ENCODE results near the gene GRIK4.

GRIK4 gene

DNA sequence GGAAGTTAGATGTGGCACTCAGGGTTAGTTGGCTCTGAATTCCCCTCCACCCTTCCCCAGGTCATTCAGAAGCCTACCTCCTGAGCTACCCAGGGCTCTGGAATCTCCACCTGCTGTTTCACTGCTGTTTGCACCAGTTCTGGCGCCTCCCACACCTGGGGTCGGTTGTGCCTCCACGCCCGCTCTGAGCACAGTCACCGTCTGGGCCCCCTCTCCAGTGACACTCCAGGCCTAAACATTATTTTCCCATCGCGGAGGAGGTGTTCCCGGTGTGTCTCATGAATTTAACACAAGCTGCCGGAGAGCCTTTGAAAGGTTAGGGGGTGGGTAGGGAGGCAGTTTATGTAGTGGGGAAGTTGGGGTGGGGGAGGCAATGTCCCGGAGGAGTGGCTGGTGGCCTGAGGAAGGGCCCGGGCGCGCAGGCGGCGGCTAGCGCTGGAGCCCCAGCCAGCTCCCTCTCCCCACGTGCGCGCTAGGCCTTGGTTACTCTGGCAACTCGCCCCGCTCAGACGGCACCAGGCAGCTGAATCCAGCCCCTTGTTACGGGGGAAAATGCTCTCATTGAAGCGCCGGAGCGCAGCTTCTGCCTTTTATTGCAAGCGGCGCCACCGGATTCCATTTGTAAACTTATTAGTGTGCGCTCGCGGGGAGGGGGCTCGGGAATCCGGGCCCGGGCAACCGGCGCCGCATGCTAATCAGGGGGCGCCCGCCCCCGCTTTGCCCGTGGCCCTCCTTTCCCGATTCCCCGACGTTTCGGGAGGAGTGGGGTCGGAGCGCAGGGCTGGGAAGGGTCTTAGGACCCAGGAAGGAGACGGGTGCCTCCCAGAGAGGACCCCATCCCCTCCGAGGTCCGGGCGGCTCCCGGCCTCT lies 52.4 kb downstream of the GRIK4 start:
- Histone ChIP-seq H3K4me1 (ENCODE audit: insufficient read depth, low read length, severe bottlenecking) (no peaks in the 10 kb centered on the region), H3K4me2 (ENCODE audit: low read length) (no peak overlapping the region), H3K36me3 (ENCODE audit: insufficient read depth, low read length) (no peaks in the 10 kb centered on the region), H3K9ac (ENCODE audit: low read length) (no peak overlapping the region), H3K79me2 (ENCODE audit: insufficient read depth, low read length) (no peaks in the 10 kb centered on the region), H3F3A (ENCODE audit: insufficient read depth, low read length) (no peaks in the 10 kb centered on the region), H3K27ac (ENCODE audit: low read depth, low read length, poor library complexity, severe bottlenecking) (no peak overlapping the region), H2AFZ (ENCODE audit: low read length) (no peak overlapping the region), H3K9me3 (ENCODE audit: low read length) (no peaks in the 10 kb centered on the region), H3K27me3 (ENCODE audit: insufficient read depth, low read length) (no peaks in the 10 kb centered on the region), H3K9me2 (ENCODE audit: low read depth, low read length) (no peaks in the 10 kb centered on the region), H3K4me3 (ENCODE audit: low read depth, low read length, poor library complexity, severe bottlenecking) (no peak overlapping the region), H4K20me1 (ENCODE audit: insufficient read depth, low read length) (no peaks in the 10 kb centered on the region)
- TF ChIP-seq, protein P1, sequence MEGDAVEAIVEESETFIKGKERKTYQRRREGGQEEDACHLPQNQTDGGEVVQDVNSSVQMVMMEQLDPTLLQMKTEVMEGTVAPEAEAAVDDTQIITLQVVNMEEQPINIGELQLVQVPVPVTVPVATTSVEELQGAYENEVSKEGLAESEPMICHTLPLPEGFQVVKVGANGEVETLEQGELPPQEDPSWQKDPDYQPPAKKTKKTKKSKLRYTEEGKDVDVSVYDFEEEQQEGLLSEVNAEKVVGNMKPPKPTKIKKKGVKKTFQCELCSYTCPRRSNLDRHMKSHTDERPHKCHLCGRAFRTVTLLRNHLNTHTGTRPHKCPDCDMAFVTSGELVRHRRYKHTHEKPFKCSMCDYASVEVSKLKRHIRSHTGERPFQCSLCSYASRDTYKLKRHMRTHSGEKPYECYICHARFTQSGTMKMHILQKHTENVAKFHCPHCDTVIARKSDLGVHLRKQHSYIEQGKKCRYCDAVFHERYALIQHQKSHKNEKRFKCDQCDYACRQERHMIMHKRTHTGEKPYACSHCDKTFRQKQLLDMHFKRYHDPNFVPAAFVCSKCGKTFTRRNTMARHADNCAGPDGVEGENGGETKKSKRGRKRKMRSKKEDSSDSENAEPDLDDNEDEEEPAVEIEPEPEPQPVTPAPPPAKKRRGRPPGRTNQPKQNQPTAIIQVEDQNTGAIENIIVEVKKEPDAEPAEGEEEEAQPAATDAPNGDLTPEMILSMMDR (IDR thresholded peaks at IDR 0.05; ENCODE audit: low read length) = no peak
- TF ChIP-seq EZH2 (IDR thresholded peaks at IDR 0.05; ENCODE audit: borderline replicate concordance, low read length) = no peak

DNA sequence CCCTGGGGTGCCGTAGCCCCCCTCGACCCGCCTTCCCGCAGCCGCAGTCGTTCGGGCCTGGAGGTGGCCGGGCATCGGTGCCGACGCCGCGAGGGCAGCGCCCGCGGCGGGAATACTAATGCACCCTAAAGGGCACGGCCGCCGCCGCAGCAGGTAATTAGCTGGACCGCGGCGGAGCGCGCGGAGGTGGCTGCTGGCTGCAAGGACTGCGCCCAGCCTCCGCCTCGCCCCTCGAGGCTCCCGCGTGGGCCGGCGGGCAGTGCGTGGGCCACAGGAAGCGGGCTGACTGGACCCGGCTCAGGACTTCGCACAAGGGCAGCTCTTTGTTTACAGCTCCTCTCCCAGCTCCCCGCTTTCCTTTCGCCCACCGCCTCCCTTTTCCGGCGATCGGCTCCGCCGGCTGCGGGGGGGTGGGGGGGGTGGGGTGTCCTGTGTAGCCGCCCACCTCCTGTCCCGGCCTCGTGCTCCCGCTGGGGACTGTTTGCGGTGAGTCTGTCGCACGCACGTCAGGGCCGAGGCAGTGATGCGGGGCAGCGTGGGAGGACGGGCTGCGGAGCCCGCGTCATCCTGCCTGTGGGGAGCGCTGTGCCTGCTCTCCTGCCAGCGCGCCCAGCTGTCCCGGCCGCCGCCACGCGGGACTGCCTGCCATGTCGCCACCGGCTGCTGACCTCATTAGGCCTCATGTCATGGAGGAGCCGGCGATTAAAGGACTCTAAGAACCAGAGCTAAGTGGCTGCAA lies 53.2 kb downstream of the GRIK4 start:
- Histone ChIP-seq H3K27ac (ENCODE audit: low read depth, low read length, poor library complexity, severe bottlenecking) (no peak overlapping the region), H2AFZ (ENCODE audit: low read length) (no peak overlapping the region)

DNA sequence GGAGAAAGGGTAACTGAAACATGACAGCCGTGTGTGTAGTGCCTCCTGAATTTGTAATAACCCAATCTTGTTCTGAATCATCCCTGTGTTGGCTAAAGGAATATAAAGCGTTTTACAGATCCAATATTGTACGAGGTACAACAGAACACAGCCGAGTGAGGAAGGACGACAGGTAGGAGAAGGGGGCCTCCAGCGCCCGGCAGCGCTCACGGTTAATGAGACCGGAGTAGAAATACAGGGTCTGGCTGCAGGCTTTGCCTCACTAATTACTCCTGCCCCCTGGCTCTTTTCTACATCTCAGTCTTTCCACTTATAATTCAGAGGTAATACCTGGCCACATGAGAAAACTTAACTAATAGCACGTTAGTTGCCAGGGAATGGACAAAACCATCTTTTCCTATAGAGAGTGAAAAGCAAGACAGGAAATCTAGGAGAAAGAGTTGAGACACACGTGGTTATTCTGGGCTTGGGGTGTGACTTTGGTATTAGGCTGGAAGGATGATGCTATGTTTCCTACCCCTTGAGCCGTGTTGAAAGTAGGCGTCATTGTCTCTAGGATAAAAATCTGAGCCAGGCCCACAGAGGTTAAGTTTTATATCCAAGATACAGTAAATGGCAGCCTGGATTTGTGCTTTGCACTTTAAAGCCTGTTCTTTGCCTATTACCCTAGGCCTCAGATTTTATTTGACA lies 54.1 kb downstream of the GRIK4 start:
- no peaks in the 10 kb centered on the region for H3K9me2 ChIP-seq (ENCODE audit: low read depth, low read length)
- H3K27me3 ChIP-seq (ENCODE audit: insufficient read depth, low read length) = no peaks in the 10 kb centered on the region
- no peaks in the 10 kb centered on the region for H3F3A ChIP-seq (ENCODE audit: insufficient read depth, low read length)
- no peaks in the 10 kb centered on the region for H3K36me3 ChIP-seq (ENCODE audit: insufficient read depth, low read length)
- no peak for TF ChIP-seq EZH2 (IDR thresholded peaks at IDR 0.05; ENCODE audit: borderline replicate concordance, low read length)
- TF ChIP-seq, protein P1 (IDR thresholded peaks at IDR 0.05; ENCODE audit: low read length) = no peak
- no peaks in the 10 kb centered on the region for H3K79me2 ChIP-seq (ENCODE audit: insufficient read depth, low read length)
- H3K4me1 ChIP-seq (ENCODE audit: insufficient read depth, low read length, severe bottlenecking) = no peaks in the 10 kb centered on the region
- no peaks in the 10 kb centered on the region for H3K9me3 ChIP-seq (ENCODE audit: low read length)
- H3K4me3 ChIP-seq (ENCODE audit: low read depth, low read length, poor library complexity, severe bottlenecking) = no peak overlapping the region
- no peak overlapping the region for H3K27ac ChIP-seq (ENCODE audit: low read depth, low read length, poor library complexity, severe bottlenecking)
- no peak overlapping the region for H3K4me2 ChIP-seq (ENCODE audit: low read length)
- no peak overlapping the region for H2AFZ ChIP-seq (ENCODE audit: low read length)
- no peak overlapping the region for H3K9ac ChIP-seq (ENCODE audit: low read length)
- H4K20me1 ChIP-seq (ENCODE audit: insufficient read depth, low read length) = no peaks in the 10 kb centered on the region

More for the DNA sequence above, 53.2 kb downstream of the GRIK4 start:
- Histone ChIP-seq H3K4me1 (ENCODE audit: insufficient read depth, low read length, severe bottlenecking) (no peaks in the 10 kb centered on the region), H3K4me3 (ENCODE audit: low read depth, low read length, poor library complexity, severe bottlenecking) (no peak overlapping the region), H3K4me2 (ENCODE audit: low read length) (no peak overlapping the region), H3K36me3 (ENCODE audit: insufficient read depth, low read length) (no peaks in the 10 kb centered on the region), H3F3A (ENCODE audit: insufficient read depth, low read length) (no peaks in the 10 kb centered on the region), H3K79me2 (ENCODE audit: insufficient read depth, low read length) (no peaks in the 10 kb centered on the region), H4K20me1 (ENCODE audit: insufficient read depth, low read length) (no peaks in the 10 kb centered on the region), H3K9ac (ENCODE audit: low read length) (no peak overlapping the region), H3K9me3 (ENCODE audit: low read length) (no peaks in the 10 kb centered on the region), H3K27me3 (ENCODE audit: insufficient read depth, low read length) (no peaks in the 10 kb centered on the region), H3K9me2 (ENCODE audit: low read depth, low read length) (no peaks in the 10 kb centered on the region)
- no peak for TF ChIP-seq EZH2 (IDR thresholded peaks at IDR 0.05; ENCODE audit: borderline replicate concordance, low read length)
- TF ChIP-seq, protein P1 (IDR thresholded peaks at IDR 0.05; ENCODE audit: low read length) = no peak

Measured in OCI-LY1 (cell line).